HFFc6 (cell line): ENCODE results near the gene TMEM150A. TPM values are rescaled to one million over a fixed set of nuclear protein-coding genes. Genes with fewer than 3 reads are reported as not detected.
A peak's percentile ranks its signal among the peaks of the same experiment; 100 is the strongest.

Experiments
- DNase-seq: peaks from one replicate; pipeline ENCODE4 v3.0.0-alpha.2; 2018
- H3K27ac Mint-ChIP-seq: 2 replicates; pipeline ENCODE4 v1.8.0; 2020; ENCODE audit warnings: mild to moderate bottlenecking, mixed read lengths
- H3K27me3 Mint-ChIP-seq: 2 replicates; pipeline ENCODE4 v1.8.0; 2021; ENCODE audit warnings: mild to moderate bottlenecking, moderate library complexity, mixed read lengths; ENCODE audit not compliant: insufficient read depth
- H3K36me3 Mint-ChIP-seq: 2 replicates; pipeline ENCODE4 v1.8.0; 2021; ENCODE audit warnings: low read depth, mixed read lengths
- H3K4me1 Mint-ChIP-seq: 2 replicates; pipeline ENCODE4 v1.8.0; 2020; ENCODE audit warnings: low read depth, mixed read lengths
- H3K4me3 Mint-ChIP-seq: 2 replicates; pipeline ENCODE4 v1.8.0; 2020; ENCODE audit warnings: mild to moderate bottlenecking, moderate library complexity, mixed read lengths
- H3K9me3 Mint-ChIP-seq: 2 replicates; pipeline ENCODE4 v1.8.0; 2020; ENCODE audit warnings: mild to moderate bottlenecking, mixed read lengths
- total RNA-seq, 6 experiments: library from RNA; stranded (reverse); fragmentation: NEBNext Ultra II Directional; extraction: Animal tissue kit (Norgen Biotek cat#: 25700); gene quantifications; 2 replicates in 1 of 6; 3 replicates in 5 of 6; pipeline ENCODE4 v1.2.3, GENCODE V29; 2021
- TF ChIP-seq, protein P1 (sequence below): fragments of 200-600 bp; sonication (generic); IDR thresholded peaks from 2 replicates; pipeline ENCODE4 v1.5.0; 2021; ENCODE audit warnings: antibody characterized with exemption, mild to moderate bottlenecking

TMEM150A gene
- total RNA-seq, 6 experiments from 2014 or later = 10.3 to 20.4 (median 12.7) TPM

DNA sequence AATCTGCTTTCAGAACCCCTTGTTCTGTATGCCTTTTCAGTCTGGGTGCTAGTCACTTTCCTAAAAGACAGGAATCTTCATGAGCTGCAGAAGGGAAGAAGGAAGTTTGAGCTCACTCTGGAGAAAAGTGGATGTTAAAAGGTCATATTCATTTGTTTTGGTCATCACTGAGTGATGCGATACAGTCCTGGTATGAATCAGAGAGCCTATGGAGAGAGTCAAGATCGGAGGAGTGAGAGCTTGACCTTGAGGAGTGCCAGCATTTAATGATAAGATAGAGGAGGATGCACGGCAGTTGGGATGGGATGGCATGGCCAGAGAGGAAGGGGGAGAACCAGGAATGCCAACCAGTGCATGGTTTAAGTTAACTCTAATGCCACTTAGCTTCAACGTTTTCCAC, 33.1 kb upstream of the TMEM150A start:
- Mint-ChIP-seq H3K27ac (peak overlapping the region; percentile 51), H3K36me3 (peaks cover 16% of the 10 kb centered on the region), H3K27me3 (no peaks in the 10 kb centered on the region), H3K4me3 (no peak overlapping the region), H3K4me1 (peaks cover 24% of the 10 kb centered on the region), H3K9me3 (no peaks in the 10 kb centered on the region)
- TF ChIP-seq, protein P1, sequence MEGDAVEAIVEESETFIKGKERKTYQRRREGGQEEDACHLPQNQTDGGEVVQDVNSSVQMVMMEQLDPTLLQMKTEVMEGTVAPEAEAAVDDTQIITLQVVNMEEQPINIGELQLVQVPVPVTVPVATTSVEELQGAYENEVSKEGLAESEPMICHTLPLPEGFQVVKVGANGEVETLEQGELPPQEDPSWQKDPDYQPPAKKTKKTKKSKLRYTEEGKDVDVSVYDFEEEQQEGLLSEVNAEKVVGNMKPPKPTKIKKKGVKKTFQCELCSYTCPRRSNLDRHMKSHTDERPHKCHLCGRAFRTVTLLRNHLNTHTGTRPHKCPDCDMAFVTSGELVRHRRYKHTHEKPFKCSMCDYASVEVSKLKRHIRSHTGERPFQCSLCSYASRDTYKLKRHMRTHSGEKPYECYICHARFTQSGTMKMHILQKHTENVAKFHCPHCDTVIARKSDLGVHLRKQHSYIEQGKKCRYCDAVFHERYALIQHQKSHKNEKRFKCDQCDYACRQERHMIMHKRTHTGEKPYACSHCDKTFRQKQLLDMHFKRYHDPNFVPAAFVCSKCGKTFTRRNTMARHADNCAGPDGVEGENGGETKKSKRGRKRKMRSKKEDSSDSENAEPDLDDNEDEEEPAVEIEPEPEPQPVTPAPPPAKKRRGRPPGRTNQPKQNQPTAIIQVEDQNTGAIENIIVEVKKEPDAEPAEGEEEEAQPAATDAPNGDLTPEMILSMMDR = no peak
- DNase-seq = peak; percentile 17

DNA sequence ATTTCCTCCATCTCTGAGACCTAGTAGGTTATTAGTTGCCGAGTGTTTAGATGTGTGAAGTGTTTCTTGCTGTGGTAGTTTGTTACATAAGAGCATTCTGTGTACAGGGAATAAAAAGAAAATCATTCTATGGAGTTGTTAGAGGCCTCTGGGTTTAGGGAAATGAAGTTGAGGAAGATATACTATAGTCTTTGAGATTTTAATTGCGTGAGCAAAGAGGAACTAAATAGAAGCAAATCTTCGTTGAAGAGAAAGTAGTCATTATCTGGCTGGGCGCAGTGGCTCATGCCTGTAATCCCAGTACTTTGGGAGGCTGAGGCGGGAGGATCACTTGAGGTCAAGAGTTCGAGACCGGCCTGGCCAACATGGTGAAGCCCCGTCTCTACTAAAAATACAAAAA, 32.5 kb upstream of the TMEM150A start:
- H3K4me3 Mint-ChIP-seq = no peak overlapping the region
- no peak for DNase-seq
- H3K4me1 Mint-ChIP-seq = peaks cover 24% of the 10 kb centered on the region
- H3K36me3 Mint-ChIP-seq = peaks cover 19% of the 10 kb centered on the region
- H3K9me3 Mint-ChIP-seq = no peaks in the 10 kb centered on the region
- TF ChIP-seq, protein P1 = no peak
- no peaks in the 10 kb centered on the region for H3K27me3 Mint-ChIP-seq
- peak overlapping the region; percentile 45 for H3K27ac Mint-ChIP-seq

DNA sequence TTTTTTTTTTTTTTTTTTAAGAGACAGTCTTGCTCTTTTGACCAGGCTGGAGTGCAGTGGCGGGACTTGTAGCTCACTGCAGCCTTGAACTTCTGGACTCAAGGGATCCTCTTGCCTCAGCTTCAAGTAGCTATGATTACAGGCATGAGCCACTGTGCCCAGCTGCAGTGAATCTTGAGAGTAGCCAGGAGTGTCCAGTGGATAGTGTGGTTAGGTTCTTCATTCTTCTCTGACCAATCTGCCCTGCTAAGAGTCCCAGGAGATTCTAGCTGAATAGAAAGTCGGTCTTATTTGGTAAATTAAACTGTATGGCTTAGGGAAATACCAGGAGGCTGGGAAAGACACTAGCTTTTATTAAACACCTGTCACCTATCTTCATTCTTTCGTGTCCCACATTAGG, 28.8 kb upstream of the TMEM150A start:
- TF ChIP-seq, protein P1 = no peak
- no peak overlapping the region for H3K4me3 Mint-ChIP-seq
- DNase-seq = no peak
- no peaks in the 10 kb centered on the region for H3K9me3 Mint-ChIP-seq
- peaks cover 22% of the 10 kb centered on the region for H3K36me3 Mint-ChIP-seq
- no peak overlapping the region for H3K27ac Mint-ChIP-seq
- H3K4me1 Mint-ChIP-seq = peaks cover 18% of the 10 kb centered on the region
- H3K27me3 Mint-ChIP-seq = no peaks in the 10 kb centered on the region

DNA sequence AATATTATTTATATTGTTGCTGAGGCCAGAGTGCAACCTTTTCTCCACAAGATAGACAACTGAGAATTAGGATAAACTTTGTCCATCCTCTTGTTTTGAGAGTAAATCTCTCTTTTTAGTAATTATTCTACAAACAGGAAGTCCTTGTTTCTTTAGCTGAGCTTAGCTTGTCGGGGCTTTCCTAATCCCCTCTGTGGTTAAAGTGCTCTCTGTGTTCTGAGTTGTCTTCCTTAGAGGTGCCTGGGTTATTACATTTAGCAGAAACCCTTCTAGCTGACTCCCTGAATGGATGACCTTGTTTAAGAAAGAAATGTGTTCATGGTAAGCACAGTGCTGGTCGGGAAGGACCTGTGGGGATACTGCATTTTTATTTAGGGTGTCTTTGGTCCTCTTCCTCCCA, 26.2 kb upstream of the TMEM150A start:
- Mint-ChIP-seq H3K9me3 (no peaks in the 10 kb centered on the region), H3K4me3 (no peak overlapping the region), H3K36me3 (peaks cover 35% of the 10 kb centered on the region), H3K27ac (no peak overlapping the region), H3K4me1 (no peaks in the 10 kb centered on the region), H3K27me3 (no peaks in the 10 kb centered on the region)
- TF ChIP-seq, protein P1 = no peak
- DNase-seq = no peak

DNA sequence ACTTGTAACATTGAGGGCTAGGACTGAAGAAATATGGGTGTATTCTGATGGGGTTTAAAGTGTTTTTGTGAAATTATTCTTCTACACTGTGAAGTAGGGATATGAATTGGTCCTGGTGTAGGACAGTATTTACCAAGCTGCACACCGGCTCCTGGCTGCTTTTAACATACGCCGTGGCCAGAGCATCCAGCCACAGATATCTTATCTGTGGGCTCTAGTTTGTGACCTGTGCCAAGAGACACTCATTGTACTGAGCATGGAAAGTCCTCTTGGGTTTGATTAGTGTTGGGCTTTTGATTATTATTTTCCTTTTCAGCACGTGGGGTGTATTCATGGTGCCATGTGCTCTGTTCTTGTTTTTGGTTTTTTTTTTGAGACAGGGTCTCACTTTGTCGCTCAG, 21.5 kb upstream of the TMEM150A start:
- Mint-ChIP-seq H3K9me3 (no peaks in the 10 kb centered on the region), H3K27me3 (no peaks in the 10 kb centered on the region), H3K36me3 (peaks cover 40% of the 10 kb centered on the region), H3K4me1 (peaks cover 3% of the 10 kb centered on the region; the same call in 1 of the 2 replicates), H3K4me3 (no peak overlapping the region), H3K27ac (no peak overlapping the region)
- no peak for DNase-seq
- TF ChIP-seq, protein P1 = no peak

DNA sequence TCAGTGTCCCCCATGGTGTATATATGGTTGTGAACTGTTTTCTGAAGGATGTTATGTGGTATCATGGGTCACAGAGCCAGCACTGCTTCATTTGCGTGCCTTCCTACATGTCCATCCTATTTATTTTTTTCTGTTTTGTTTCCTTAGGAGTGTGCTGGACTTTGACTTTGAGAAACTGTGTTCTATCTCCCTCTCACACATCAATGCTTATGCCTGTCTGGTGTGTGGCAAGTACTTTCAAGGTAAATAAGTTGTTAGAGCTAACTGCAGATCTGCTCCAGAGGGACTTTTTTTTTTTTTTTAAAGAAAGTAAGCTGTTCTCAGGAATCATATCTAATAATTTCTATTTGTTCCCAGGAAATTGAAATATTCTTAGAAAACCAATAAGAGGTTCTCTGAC, 18.8 kb upstream of the TMEM150A start:
- H3K36me3 Mint-ChIP-seq = peaks cover 40% of the 10 kb centered on the region
- H3K4me1 Mint-ChIP-seq = peaks cover 13% of the 10 kb centered on the region
- no peak overlapping the region for H3K4me3 Mint-ChIP-seq
- no peak for DNase-seq
- H3K27ac Mint-ChIP-seq = no peak overlapping the region
- TF ChIP-seq, protein P1 = no peak
- H3K9me3 Mint-ChIP-seq = no peaks in the 10 kb centered on the region
- H3K27me3 Mint-ChIP-seq = no peaks in the 10 kb centered on the region
